Stimulated activated CD4-positive, alpha-beta T cell treated with anti-CD3 and anti-CD28 coated beads, Interleukin-12 subunit alpha, Interleukin-12 subunit beta, amount 100 ng/mL, for 48 hours (primary cell): ENCODE measurements around the gene SMAD6.
"Not testable (repeated sequence)": the region's sequence is repeated elsewhere in the genome, so short reads cannot be mapped to it uniquely, and the experiment has no call there.

ENCODE experiments used
- DNase-seq, 3 donors: peaks; one replicate each; pipeline ENCODE4 v3.0.0-alpha.2; 2020; ENCODE audit warnings: low read depth in 2 of 3, low spot score in 1 of 3

Gene SMAD6

DNA sequence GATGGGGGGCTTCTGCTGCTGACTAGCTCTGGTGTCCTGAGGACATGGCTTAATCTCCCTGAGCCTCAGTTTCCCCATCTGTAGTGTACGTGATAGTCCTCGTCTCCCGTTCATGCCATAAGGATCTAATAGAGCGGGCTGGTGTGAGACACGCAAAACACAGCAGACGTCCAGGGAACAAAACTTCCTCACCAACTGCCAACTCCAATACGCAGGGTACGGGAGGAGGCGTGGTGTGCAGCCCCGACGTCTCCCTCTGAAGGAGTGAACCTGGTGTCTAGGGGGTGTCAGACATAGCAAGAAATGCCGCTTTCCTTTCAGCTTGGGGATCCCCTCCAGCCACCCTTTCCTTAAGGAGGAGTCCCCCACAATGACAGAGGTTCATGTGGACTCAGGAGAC lies 55.0 kb downstream of the SMAD6 start:
- no peak for DNase-seq

DNA sequence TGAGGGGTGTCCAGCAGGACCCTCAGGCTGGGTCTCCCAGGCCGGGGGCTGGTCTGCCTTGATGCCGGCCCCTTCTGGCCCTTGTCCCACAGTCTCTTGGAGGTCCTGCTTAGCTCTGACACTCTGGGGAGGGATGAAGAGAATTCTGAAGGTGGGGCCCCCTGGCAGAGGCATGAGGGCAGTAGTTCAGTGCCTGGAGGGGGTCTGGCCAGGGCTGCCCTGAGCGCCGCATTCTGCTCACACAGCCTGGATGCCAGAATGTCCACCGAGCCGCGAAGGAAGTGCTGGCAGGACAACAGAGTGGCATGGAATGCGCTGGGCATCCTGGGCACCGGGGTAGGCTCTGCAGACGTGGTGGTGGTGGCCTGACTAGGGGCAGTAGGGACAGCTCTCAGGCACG lies 55.5 kb downstream of the SMAD6 start:
- DNase-seq, result no peak

DNA sequence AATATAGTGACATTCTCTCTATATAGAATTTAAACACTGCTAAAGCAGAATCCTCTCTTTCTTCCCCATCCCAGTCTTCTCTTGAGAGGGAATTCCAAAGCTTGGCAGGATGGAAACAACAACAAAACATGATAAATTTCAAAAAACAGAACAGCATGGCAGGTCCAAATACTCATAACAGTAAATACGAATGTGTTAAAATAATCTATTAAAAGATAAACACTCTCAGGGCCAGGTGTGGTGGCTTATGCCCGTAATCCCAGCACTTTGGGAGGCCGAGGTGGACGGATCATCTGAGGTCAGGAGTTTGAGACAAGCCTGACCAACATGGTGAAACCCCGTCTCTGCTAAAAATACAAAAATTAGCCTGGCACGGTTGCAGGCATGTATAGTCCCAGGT lies 56.2 kb downstream of the SMAD6 start:
- DNase-seq, result not testable (repeated sequence)

DNA sequence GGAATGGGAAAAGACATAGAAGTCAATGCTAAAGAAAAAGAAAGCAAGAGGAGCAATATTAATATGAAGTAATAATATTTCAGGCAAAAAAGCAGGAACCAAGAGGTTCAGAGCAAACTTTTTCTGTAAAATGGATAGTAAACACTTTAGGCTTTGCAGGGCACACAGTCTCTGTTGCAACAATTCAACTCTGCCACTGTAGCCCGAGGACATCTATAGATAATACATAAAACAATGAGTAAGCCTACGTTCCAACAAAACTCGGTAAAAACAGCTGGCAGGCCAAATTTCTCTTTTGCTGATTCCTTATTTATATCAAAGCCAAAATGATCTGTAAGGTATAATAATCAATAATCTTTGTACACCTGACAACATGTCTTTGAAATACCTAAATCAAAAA lies 56.8 kb downstream of the SMAD6 start:
- no peak for DNase-seq

DNA sequence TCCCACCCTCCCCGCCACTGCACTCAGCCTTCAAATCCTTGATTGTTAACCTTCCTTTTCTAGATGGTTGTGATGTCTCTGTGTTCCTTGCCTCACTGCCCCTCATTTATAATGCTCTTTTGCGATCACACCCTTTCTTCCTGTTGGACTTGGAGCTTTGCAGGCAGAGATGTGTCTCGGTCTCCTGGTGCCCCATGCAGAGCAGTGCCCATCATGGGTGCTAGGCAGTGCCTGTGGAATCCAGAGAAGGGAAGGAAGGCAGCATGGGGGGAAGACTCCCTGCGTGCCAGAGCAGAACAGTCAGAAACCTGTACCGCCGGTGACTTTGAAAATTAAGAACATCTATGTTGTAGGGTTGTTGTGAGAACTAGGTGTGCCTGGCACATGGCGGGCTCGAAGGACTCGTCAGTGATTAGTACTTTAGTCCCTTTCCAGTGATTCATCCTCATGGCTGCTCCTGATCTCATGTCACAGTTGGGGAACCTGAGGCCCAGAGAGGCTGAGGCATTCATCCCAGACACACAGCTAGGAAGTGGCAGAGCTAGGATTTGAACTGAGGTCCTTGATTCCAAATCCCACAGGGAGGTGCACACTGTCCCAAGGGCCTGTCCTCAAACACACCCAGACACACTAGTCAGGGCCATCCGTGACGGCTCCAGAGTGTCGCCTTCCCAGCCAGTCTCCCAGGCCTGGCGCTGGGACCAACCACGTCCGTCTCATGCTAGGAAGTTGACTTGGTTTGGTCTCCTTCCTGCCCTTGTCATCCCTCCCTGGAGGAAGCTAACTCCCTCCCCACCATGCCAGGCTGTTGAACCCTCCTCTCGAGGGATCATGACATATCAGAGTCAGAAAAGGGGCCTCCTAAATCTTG lies 58.3 kb downstream of the SMAD6 start:
- DNase-seq, result no peak

DNA sequence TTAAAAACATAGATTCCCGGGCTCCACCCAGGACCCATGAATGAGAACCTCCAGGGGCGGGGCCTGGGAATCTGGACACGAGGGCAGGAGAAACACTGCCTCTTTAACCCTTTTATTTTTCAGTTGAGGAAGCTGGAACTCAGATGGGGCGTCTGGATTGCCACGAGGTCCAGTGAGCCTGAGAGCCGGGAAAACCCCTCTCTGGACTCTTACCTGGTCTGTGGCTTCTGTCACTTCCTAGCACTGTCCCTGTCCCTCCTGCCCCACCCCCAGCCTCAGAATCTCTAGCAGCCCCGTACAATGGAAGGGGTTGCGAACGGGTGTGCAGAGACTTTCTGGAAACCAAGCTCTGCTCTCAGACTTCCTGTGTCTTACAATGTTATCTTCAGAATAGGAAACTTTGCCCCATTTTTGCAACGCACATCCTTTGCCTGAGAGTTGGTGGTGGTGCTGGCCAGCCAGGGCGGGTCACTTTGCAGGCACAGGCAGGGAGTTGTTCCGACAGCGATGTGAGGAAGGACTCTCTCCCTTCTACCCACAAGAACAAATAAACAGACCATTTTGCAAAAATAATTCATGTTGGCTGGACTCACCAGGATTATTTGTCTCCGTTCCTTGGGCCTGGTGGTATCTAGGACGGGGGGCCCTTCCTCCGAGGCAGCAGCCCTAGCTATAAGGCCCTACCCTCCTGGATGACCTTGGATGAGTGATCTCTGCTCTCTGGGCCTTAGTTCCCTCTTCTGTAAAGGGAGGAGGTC lies 59.1 kb downstream of the SMAD6 start:
- DNase-seq, result no peak

DNA sequence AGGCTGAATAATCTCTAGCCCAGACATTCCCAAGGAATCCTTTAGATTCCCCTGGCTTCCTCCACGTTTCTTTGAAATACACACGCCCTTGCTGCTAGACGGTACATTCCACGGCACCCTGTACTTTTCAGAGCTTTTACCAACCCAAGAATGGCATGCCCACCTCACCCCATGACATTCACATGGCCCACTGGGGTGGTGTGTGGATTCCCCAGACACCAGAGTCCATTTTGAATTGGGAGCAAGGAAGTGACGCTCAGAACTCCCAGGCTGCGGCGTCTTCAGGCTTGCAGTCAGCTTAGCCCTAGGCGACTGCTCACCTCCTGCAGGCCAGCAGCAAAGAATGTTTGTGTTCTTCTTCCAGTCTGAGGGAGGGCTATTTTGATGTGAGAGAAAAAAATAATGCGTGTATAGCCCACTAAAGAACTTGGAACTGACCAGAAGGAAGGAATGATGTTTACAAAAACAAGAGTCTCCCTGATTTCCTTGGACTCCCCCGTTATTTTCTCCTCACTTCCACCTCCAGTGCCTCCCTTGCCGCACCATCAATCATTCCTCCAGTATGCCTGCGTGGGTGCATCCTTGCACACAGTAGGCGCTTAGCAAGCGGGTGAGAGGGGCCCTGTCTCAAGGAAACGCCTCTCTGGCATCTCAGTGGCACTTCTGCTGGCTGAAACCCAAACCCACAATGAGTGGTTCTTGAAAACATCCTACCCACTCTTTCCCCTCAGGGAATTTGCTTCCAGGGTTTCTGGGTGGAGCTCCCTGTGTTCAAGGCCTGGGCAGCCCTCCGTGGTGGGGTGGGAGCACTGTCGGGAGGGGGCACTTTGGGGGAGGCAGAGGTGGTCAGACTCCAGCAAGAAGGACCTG lies 59.9 kb downstream of the SMAD6 start:
- no peak for DNase-seq

DNA sequence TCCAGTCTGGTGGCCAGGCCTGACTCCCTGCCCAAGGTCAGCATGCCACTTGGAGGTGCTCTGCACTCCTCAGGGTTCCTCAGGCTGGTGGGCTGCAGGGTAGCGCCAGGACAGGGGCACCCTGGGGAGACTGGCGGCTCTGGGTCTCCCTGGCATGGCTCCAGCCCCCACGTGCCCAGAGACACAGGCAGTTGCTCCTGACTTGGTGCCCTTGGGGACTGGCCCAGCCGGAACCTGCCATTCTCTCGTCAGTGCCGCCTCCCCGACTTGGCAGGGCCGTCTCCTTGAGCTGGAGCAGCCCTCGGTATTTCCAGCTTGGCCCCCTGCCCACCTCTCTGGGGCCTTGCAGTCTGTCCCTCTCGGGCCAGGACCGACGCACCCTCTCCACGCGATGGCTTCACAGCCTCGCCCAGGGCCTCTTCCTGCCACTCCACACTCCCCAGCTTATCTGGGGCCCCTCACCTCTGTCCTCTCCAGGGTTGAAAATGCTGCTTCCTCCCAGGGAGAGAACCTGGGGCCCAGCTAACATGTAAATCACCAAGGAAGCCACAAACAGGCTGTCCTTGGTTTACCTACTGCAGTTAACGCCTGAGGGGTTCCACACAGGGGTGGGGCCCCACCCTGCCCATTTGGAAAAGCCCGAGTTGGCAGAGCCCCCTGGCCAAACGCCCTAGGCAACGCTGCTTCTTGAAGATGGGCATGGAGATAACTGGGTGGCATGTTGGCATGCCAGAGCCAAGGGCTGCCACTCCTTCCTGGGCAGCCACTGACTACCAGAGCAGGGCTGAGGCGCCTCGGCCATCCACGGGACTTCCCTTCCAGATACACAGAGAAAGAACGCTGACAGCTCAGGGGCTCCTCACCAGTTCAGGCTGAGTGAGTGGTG lies 61.4 kb downstream of the SMAD6 start:
- no peak for DNase-seq

DNA sequence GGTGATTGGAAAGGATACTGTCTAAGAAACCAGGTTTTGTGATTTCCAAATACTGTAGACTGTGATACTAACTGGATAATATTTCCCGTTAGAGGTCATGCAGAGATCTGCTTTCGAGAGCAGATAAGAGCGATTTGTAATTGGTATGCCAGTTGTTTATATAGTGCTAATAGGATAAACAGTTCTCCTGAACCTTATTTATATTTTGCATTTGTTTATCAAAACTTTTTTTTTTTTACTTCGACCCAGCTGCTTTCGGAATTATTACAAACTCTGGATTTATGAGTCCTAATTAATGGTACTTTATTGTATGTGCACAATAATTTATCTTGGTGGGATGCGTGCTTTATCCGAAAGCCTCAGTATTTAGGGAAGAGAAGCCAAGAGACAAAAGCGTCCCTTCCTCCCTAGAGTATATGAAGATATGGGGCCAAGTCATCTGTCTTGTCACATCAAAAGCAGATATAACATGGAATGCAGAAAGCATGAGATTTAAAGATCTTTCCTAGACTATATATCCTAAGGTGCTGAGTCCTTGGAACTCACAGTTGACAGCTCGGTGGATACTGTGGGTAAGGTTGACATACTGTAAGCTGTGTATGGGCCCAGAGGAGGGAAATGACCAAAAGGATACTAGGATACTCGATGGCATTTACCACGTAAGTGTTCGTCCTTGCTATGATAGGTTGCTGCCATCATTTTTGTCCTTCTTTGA lies 62.2 kb downstream of the SMAD6 start:
- DNase-seq, result no peak

DNA sequence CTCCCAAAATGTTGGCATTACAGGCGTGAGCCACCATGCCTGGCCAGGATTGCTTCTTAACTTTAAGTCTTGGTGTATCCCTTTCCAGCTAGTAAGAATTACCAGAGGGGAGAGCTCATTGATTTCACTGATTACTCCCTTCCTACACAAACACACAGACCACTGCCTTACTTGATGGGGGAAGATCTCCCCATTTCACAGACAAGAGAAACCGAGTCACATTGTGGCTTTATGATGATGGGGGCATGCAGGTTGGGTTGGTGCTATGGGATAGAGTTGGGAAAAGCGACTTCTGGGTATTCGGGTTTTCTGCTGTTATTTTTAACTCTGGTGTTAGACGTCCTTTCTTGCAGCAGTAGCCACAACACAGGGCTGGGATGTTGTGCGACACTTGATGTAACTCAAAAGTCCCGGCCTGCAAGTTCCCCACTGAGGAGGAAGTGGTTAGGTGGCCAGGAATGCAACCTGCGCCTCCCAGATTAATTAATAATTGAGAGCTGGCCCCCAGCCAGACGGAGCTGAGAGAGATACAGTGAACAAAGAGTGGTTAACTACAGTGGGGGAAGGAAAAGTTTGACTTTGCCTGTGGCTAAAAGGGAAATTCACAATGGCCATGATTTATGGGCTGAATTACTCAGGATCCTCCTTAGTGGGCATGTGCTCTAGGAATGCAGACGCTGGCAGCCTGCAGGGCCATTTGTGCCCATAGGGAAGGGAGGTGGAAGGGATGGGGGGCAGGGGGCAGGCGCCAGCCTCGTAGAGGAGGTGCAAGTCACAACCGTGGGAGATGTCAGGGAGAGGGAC lies 63.6 kb downstream of the SMAD6 start:
- no peak for DNase-seq

DNA sequence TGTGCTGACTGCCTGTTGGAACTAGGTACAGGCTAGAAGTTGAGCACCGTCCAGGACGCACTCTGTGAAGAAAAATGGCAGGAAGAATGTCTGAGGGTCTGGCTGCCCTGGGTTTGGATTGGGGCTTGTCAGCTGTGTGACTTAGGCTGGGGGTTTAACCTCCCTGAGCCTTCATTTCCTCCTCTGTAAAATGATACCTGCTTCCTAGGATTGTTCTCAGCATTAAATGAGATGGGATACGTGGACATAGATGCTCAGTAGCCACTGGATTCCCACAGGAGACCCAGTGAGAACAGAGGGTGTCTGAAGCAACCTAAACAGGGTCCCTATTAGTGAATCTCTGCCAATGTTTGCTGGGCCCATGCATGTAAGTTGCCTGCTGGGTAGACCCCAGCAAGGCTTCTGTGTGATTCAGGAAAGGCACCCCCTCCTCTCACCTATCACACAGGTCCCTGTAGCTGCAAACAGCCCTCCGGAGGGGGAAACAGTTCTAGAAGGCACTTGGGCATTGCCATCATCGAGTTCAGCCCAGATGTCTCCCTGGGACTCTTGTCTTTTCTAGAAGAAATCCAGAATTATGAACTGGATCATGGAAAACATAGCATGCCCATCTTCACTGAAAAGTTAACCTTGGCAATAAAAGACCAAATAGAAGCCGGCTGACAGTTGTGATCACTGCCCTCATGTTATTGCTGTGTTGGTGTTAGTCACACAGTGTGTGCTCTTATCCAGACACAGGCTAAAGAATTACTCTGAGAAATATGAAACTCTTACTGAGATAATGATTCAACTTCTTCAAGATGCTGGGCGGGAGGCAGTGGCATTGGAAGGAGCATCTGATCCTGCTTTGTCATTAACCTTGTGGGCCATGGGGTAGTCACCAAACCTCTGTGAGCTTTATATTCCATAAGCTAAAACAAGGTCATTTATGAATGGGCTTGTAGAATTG lies 64.5 kb downstream of the SMAD6 start:
- no peak for DNase-seq

DNA sequence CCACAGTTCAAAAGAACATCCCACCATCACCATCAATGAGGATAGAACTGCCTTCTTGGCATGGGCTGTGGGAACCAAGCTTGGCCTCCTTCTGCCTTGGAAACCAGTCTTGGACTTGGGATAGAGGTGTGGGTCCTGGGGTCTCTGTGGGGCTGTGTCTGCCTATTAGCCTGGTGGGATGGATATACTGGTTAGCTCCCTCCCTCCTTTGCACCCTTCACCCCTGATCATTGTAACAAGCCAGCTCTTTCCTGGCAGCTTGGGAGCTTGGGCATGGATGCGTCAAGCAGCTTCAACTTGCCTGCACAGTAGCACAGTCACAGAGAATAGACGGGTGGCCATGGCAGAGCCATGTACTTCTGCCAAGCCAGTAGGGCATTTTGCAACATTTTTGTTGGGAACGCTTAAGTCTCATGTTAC lies 65.2 kb downstream of the SMAD6 start:
- DNase-seq, result no peak

DNA sequence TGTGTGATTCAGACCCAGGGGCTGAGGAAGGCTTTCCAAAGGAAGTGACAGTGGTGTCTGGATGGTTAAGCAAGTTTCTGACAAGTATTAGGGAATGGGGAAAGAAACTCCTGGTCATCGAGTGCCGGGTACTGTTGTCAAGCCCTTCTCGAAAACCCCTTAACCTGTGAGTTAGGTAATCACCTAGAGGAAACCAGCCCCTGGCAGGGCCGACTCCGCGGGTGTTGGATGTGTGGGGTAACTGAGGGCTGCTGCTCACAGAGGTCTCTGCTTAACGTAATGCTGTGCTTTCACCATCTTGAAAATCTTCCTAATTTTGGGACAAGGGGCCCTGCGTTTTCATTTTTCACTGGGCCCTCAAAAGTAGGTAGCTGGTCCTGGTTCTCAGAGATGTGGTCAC lies 67.0 kb downstream of the SMAD6 start:
- no peak for DNase-seq

DNA sequence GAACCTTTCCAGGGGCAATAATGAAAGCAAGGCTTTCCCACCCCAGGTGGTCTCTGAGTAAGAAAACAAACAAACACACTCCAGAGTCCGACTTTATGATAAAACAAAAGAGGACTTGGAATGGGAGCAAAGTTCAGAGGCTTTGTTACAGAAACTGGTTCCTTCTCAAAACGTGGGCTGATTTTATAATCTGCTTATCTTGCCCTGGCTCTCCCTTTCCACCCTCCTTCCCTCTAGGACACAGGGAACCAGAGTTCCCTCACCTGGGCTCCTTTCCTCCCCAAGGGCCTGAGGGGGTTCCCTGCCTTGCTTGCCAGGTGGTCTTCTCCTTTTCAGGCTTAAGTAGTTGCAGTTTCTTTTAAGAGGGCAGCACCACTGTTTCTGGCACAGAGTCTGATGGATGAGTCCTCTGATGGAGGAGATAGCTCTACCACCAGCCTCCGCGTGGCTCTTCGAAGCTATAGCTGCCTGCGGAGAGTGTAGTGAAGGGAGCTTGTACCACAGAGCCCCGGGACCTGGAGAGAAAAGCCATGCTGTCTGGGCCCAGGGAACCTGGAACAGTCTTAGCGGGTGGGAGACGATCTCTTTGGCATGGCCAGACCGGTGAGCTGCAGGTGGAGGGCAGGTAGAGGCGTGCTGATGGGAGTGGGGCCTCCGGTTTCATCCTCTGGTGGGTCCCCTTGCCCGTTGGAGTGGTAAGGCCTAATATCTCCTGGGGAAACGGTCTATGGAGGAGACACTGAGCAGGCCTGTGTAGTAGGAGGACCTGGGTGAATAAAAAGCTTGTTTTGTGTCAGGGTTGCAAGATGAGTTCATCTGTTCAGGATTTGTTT lies 68.7 kb downstream of the SMAD6 start:
- no peak for DNase-seq

DNA sequence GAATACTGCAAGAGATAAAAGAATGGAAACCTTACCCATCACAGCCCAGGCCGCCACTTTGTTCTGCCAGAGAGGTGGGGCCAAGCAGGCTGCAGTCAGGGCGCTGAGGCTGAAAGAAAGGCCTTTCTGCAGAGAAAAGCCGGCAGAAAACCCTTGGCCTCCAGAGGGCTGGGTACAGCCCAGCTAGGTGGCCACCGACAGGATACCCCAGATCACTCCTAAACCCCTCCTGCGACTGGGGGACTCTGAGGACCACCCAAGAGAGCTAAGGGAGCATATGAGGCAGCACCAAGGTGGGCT lies 69.3 kb downstream of the SMAD6 start:
- DNase-seq, result no peak

DNA sequence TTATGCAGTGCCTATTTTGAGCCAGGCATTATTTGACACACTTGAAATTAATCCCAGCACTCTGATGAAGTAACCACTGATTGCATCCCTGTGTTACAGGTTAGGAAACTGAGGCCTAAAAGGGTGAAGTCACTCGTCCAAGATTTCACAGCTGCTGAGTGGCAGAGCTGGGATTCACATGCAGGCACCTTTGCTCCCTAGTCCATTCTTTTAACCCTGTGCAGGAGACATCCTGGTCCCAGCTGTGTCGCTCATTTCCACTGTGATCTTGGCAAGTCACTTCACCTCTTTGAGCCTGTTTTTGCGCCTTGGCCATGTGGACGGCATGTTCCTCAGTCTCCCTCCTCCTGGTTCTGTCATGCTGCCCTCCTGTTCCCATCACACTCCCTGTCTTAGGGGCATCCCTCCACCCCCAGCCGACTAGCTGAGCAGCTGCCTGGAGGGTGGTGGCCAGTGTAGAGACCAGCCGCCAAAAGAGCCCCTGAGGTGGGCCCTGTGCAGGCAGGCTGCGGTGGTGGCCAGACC lies 70.6 kb downstream of the SMAD6 start:
- no peak for DNase-seq
